NCI-H1417 (cell line): Measurements from ENCODE around the gene GNAL.
"Not testable (repeated sequence)": the region's sequence is repeated elsewhere in the genome, so short reads cannot be mapped to it uniquely, and the experiment has no call there.

Experiments
- DNase-seq, 3 experiments: peaks; one replicate each; lab custom pipeline; 2025; lab: John Stamatoyannopoulos, UW

GNAL gene

DNA sequence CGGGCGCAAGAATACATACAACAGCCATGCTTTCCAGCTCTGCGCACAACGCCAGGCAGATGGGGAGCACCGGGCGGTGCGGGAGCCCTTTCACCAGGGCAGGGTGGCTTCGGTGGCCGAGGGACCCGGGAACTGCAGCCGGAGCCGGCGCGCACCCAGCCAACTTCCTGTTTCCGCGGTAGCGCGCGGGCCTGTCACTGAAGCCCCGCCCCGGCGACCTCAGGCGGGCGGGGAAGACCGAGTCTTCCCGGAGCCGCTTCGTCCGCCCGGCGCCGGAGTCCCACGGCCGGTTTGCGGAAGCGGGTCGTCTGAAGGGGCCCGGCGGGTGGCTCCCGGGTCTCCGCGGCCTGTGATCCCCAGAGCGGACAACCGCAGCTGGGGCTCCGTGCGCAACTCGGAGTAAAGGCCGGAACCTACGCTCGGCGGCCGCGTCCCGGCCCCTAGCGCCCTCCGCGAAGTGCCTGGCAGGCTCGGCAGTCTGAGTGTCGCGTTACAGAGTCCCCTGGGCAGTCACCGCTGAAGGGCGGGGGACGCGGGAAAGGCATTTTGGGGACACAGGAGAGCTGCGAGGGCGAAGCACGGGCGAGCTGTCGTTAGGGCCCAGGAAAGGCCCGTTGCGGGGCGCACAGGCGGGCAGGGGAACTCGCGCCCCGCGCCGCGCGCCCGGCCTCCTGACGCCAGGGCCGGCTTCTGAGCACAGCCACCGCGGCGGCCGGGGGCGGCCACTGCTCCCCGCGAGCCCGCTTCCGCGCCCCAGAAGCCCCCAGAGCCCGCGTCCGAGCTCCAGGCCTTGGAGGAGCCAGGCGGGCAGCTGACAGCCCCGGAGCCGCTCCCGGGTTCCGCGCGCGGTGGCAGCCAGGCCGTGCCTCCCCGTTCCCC lies 219.4 kb downstream of the GNAL start, which contains the start of gene MPPE1:
Gene MPPE1 (minus strand): TSS at position 136 of the 879 bp plus-strand sequence. CDS start 11,053 bp downstream, outside the sequence.
- DNase-seq, result peak; percentile 85 to 94 (median 92)

GRCh38 chr18:11909061-11909455 lies 220.0 kb downstream of the GNAL start:
- DNase-seq, result no peak

DNA sequence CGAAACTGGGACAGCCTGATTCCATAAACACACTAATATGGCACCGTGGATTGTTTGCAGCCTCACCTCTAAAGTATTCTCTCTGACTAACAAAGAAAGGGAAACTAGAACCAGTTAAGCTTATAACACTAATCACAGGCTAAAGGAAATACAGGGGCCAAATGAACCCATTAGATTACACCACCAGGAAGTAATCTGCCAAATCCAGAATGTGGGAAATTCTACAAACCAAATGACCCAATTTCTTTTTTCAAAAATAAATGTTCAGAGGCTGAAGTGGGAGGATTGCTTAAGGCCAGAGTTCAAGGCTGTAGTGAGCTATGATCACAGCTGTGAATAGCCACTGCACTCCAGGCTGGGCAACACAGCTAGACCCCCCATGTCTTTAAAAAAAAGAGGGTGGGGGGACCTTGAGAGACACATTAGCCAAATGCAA lies 220.5 kb downstream of the GNAL start:
- DNase-seq, result peak in 1 of 3 experiments; percentile 24

GRCh38 chr18:11916880-11917279 lies 227.8 kb downstream of the GNAL start:
- not testable (repeated sequence) for DNase-seq

- not testable (repeated sequence) for DNase-seq
Measured at GRCh38 chr18:11919522-11919921, 230.5 kb downstream of the GNAL start.

DNA sequence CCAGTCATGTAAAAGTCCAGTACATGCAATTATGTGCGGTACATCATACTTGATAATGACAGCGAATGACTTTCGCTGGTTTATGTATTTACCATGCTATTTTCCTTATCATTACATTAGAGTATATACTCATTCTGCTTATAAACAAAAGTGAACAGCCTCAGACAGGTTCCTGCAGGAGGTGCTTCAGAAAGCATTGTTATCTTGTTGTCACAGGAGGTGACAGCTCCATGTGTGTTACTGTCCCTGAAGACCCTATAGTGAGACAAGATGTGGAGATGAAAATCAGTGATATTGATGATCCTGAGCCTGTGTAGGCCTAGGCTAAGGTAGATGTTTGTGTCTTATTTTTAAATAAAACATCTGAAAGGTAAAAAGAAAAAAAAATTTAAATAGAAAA lies 234.4 kb downstream of the GNAL start:
- peak in 1 of 3 experiments; percentile 46 for DNase-seq

DNA sequence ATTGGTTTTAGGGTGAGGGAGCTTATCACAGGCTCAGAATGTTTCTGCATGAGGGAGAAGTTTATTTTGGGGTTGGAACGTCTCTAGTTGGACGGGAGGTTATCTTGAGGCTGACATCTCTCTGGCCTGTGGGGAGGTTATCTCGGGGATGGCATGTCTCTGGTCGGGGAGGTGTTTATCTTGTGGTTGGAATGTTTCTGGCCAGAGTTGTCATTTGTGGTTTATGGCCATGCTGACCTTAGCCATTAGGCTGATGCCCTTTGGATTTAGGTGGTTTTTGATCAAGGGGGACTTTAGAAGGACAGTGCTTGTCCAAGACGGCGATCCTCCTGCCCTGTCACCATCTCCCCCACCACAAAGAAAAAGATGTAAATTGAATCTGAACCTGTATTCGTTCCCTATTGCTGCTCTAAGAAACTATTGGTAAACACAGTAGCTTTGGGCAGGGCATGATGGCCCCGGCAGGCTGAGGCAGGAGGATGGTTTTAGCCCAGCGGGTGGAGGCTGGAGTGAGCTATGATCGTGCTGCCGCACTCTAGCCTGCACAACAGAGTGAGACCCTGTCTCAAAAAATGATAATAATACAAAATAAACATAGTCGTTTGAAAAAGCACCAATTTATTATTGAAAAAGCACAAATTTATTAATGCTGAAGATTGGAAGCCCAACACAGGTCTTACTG lies 236.9 kb downstream of the GNAL start:
- no peak for DNase-seq

GRCh38 chr18:11927497-11927896 lies 238.4 kb downstream of the GNAL start:
- DNase-seq, result no peak

DNA sequence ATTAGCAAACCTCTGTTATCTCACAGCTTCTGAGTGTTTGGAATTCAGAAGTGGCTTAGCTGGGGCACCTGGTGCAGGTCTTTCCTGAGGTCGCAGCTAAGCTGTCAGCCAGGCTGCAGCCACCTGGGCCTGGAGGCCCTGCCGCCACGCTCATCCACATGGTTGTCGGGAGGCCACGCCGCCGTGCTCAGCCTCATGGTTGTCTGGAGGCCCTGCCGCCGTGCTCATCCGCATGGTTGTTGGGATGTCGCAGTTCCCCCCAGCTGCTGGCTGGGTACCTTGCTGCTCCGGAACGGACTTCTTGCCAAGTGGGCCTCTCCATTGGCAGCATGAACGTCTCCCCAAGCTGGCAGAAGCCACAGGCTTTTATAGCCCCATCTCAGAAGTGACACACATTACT lies 243.3 kb downstream of the GNAL start:
- DNase-seq, result no peak
